GM23248 (cell line): ENCODE measurements around the gene AHSA1. TPM values are rescaled to one million over a fixed set of nuclear protein-coding genes. Genes with fewer than 3 reads are reported as not detected.

Experiments used
- DNase-seq: peaks from one replicate; pipeline ENCODE4 v3.0.0-alpha.2; 2015
- H2AFZ ChIP-seq: fragments of 200-600 bp; sonication (generic); 2 replicates; pipeline ENCODE4 v1.6.1; 2016; ENCODE audit warnings: antibody characterized with exemption
- H3F3A ChIP-seq: fragments of 200-600 bp; sonication (generic); 2 replicates; pipeline ENCODE4 v1.6.1; 2016; ENCODE audit warnings: mild to moderate bottlenecking, antibody characterized with exemption, mixed run types; ENCODE audit not compliant: insufficient read depth
- H3K27ac ChIP-seq: fragments of 200-600 bp; sonication (generic); 2 replicates; pipeline ENCODE4 v1.5.1; 2016; ENCODE audit warnings: mild to moderate bottlenecking
- H3K27me3 ChIP-seq: fragments of 200-600 bp; sonication (generic); replicated peaks from 2 replicates; pipeline ENCODE4 v1.6.1; 2016; ENCODE audit warnings: mild to moderate bottlenecking; ENCODE audit not compliant: insufficient read depth
- H3K36me3 ChIP-seq: fragments of 200-600 bp; sonication (generic); 2 replicates; pipeline ENCODE4 v1.6.1; 2016; ENCODE audit warnings: low read depth, mild to moderate bottlenecking
- H3K4me1 ChIP-seq: fragments of 200-600 bp; sonication (generic); 2 replicates; pipeline ENCODE4 v1.6.1; 2016; ENCODE audit warnings: mild to moderate bottlenecking; ENCODE audit not compliant: insufficient read depth
- H3K4me2 ChIP-seq: fragments of 200-600 bp; sonication (generic); one replicate; pipeline ENCODE4 v1.6.1; 2016; ENCODE audit warnings: mild to moderate bottlenecking; ENCODE audit not compliant: unreplicated experiment
- H3K4me3 ChIP-seq: fragments of 200-600 bp; sonication (generic); 2 replicates; pipeline ENCODE4 v1.5.1; 2016; ENCODE audit warnings: mild to moderate bottlenecking
- H3K79me2 ChIP-seq: fragments of 200-600 bp; sonication (generic); 2 replicates; pipeline ENCODE4 v1.6.1; 2016; ENCODE audit warnings: mild to moderate bottlenecking; ENCODE audit not compliant: insufficient read depth
- H3K9ac ChIP-seq: fragments of 200-600 bp; sonication (generic); 2 replicates; pipeline ENCODE4 v1.6.1; 2016; ENCODE audit warnings: mild to moderate bottlenecking
- H3K9me2 ChIP-seq: fragments of 200-600 bp; sonication (generic); 2 replicates; pipeline ENCODE4 v1.6.1; 2016; ENCODE audit warnings: mixed run types, mild to moderate bottlenecking, moderate library complexity; ENCODE audit not compliant: insufficient read depth
- H3K9me3 ChIP-seq: fragments of 200-600 bp; sonication (generic); one replicate; pipeline ENCODE4 v1.6.1; 2017; ENCODE audit warnings: low read depth
- H4K20me1 ChIP-seq: fragments of 200-600 bp; sonication (generic); 2 replicates; pipeline ENCODE4 v1.6.0; 2016; ENCODE audit not compliant: insufficient read depth
- EZH2 ChIP-seq: fragments of 200-600 bp; sonication (generic); IDR thresholded peaks from 2 replicates; pipeline ENCODE4 v1.6.1; 2018; ENCODE audit warnings: antibody characterized with exemption, mild to moderate bottlenecking; ENCODE audit not compliant: insufficient read depth, poor library complexity, severe bottlenecking
- EZH2phosphoT487 ChIP-seq: fragments of 200-600 bp; sonication (generic); IDR thresholded peaks from 2 replicates; pipeline ENCODE4 v1.6.1; 2018; ENCODE audit warnings: antibody characterized with exemption, moderate library complexity, mild to moderate bottlenecking, low read depth; ENCODE audit not compliant: insufficient read depth
- WGBS, 2 experiments: methylation state at CpG; one replicate each; pipeline ENCODE4 v1.1.6; 2015 to 2017; ENCODE audit warnings: low lambda C conversion rate in 2 of 2, low coverage in 1 of 2; ENCODE audit errors: missing lambda C conversion rate in 2 of 2; 5-methylcytosine and 5-hydroxymethylcytosine counted together
- in situ Hi-C: fragments of 300-500 bp; cut with MboI; formaldehyde crosslinking; loops from 2 replicates; pipeline ENCODE4 v1.15.0; 2020
- polyA plus RNA-seq: library from polyadenylated mRNA; unstranded; fragments of >200 nt; fragmentation: Nextera tagmentation; extraction: Ambion mirVana; gene quantifications from 2 replicates; pipeline ENCODE4 v1.2.1, GENCODE V29; 2016
- total RNA-seq: library from RNA; depleted of rRNA; stranded (reverse); fragments of >200 nt; shearing (Covaris generic); gene quantifications from 2 replicates; pipeline ENCODE4 v1.2.3, GENCODE V29; 2014

The AHSA1 gene
- total and polyA plus RNA-seq, 2 experiments from 2014 or later: 122 to 130 TPM

- Histone ChIP-seq H3K27me3 (no peaks in the 10 kb centered on the region), H3K79me2 (no peaks in the 10 kb centered on the region), H2AFZ (no peak overlapping the region), H3K27ac (no peak overlapping the region), H3K4me1 (0 out of 2 replicates have a peak, but pooled peaks cover 7% of the 10 kb centered on the region), H3K36me3 (no peaks in the 10 kb centered on the region), H3K9me2 (no peaks in the 10 kb centered on the region), H3K9ac (no peak overlapping the region), H3K4me2 (no peak overlapping the region), H4K20me1 (no peaks in the 10 kb centered on the region), H3F3A (peaks cover 11% of the 10 kb centered on the region), H3K9me3 (no peaks in the 10 kb centered on the region), H3K4me3 (no peak overlapping the region)
- WGBS, 2 experiments: 60 to 64% methylated on average over 7 of the region's 7 CpGs
- in situ Hi-C loops: no loop called here
- DNase-seq: no peak
- TF ChIP-seq EZH2phosphoT487 (no peak), EZH2 (no peak)
Observed at GRCh38 chr14:77488558-77488957, 30.7 kb downstream of the AHSA1 start.

DNA sequence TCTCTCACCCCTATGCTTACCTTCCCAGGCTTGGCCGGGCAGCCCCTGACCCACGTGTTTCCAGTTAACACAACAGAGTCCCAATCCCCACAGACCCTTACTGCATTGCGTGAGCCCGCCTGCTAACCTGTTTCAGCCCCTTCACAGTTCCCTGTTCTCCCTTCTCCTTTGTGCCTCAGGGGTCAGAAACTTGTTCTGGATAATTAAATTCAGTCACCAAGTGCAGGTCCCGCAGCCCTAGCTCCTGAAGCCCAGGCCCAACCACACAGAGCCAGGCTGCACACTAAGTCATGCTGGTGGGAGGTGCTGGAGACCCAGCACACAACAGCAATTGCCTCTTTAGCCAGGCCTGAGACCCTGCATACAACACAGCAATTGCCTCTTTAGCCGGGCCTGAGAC is 31.1 kb downstream of the AHSA1 start:
- Histone ChIP-seq H3K9me3 (no peaks in the 10 kb centered on the region), H3K79me2 (no peaks in the 10 kb centered on the region), H3K9ac (no peak overlapping the region), H3K4me2 (no peak overlapping the region), H3K4me3 (no peak overlapping the region), H3K27ac (no peak overlapping the region), H4K20me1 (no peaks in the 10 kb centered on the region), H3K36me3 (no peaks in the 10 kb centered on the region), H3K9me2 (no peaks in the 10 kb centered on the region), H3F3A (peaks cover 11% of the 10 kb centered on the region), H2AFZ (no peak overlapping the region), H3K27me3 (no peaks in the 10 kb centered on the region), H3K4me1 (0 out of 2 replicates have a peak, but pooled peaks cover 7% of the 10 kb centered on the region)
- WGBS, 2 experiments: 53 to 54% methylated on average over 6 of the region's 6 CpGs
- TF ChIP-seq EZH2phosphoT487: no peak
- no peak for TF ChIP-seq EZH2
- no peak for DNase-seq
- in situ Hi-C loops: no loop called here

DNA sequence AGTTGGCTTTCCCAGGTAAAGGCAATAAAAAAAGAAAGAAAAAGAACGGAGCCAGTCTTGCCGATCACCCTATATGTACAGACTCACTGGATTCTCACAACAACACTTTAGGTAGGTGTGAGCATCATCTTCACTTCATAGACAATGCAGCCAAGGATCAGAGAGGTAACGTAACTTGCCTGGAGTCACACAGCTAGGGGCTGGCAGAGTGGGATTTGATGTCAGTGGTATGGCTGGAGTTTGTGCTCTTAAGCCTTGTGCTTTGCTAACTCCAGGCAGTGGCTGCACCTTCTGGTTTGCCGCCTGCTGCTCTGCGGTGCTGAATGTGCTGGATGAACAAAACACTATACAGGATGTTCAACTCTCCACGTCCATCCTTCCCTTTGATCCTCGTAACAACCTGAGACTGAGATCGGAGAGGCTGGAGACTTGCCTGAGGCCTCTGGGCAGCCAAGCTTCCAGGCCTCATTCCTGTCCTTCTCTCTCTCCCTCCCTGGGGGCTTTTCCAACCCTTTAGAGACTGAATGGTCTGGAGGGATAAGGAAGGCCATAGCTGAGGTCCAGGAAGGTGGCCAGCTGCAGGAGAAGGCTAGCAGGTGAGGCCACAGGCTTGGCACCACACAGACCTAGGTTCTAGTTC is 32.6 kb downstream of the AHSA1 start:
- DNase-seq: no peak
- Histone ChIP-seq H3K27ac (no peak overlapping the region), H3K9ac (no peak overlapping the region), H3K79me2 (no peaks in the 10 kb centered on the region), H3F3A (peaks cover 10% of the 10 kb centered on the region), H3K4me3 (no peak overlapping the region), H3K9me2 (no peaks in the 10 kb centered on the region), H3K27me3 (no peaks in the 10 kb centered on the region), H4K20me1 (no peaks in the 10 kb centered on the region), H3K36me3 (no peaks in the 10 kb centered on the region), H3K4me2 (no peak overlapping the region), H3K4me1 (0 out of 2 replicates have a peak, but pooled peaks cover 7% of the 10 kb centered on the region), H2AFZ (no peak overlapping the region), H3K9me3 (no peaks in the 10 kb centered on the region)
- TF ChIP-seq EZH2 (no peak), EZH2phosphoT487 (no peak)
- in situ Hi-C loops: no loop called here
- 70 to 73% methylated on average over 8 of the region's 8 CpGs for WGBS, 2 experiments

DNA sequence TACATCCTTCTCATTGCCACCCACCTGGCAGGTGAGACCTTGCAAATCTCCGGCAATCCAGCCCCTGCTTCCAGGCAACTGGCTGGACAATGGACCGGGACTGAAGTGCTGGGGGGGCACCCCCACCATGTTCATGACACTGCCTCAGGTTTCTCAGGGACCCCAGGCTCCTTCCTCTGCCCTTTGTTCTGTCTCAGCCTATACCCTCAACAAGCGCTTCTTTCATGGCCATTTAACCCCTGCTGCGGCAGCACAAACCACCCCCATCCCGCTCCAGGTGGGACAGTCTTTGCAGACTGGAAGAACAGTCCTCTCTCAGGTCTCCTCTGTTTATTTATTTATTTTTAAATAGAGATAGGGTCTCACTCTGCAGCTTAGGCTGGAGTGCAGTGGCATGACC is 33.2 kb downstream of the AHSA1 start:
- TF ChIP-seq EZH2: no peak
- TF ChIP-seq EZH2phosphoT487: no peak
- Histone ChIP-seq H3K36me3 (no peaks in the 10 kb centered on the region), H3K4me2 (no peak overlapping the region), H3K79me2 (no peaks in the 10 kb centered on the region), H4K20me1 (no peaks in the 10 kb centered on the region), H3K27me3 (no peaks in the 10 kb centered on the region), H3F3A (peaks cover 5% of the 10 kb centered on the region), H3K9me3 (no peaks in the 10 kb centered on the region), H3K27ac (no peak overlapping the region), H3K4me3 (no peak overlapping the region), H3K9me2 (no peaks in the 10 kb centered on the region), H3K9ac (no peak overlapping the region), H3K4me1 (0 out of 2 replicates have a peak, but pooled peaks cover 1% of the 10 kb centered on the region), H2AFZ (no peak overlapping the region)
- in situ Hi-C loops: no loop called here
- 79 to 83% methylated on average over 5 of the region's 5 CpGs for WGBS, 2 experiments
- no peak for DNase-seq
